ENCODE data around the gene RPRD1B.
"Not testable (repeated sequence)": the region's sequence is repeated elsewhere in the genome, so short reads cannot be mapped to it uniquely, and the experiment has no call there.

Gene RPRD1B

GRCh38 chr20:38085026-38085425 is 51.5 kb downstream of the RPRD1B start:
- H3K4me1 ChIP-seq (ENCODE audit: control insufficient read depth, insufficient read depth, low read length): peaks cover 9% of the 10 kb centered on the region
- no peaks in the 10 kb centered on the region for H3K27me3 ChIP-seq (ENCODE audit: control insufficient read depth, insufficient read depth, low read length)
- H3K9me3 ChIP-seq (ENCODE audit: control insufficient read depth, low read length): no peaks in the 10 kb centered on the region
- no peaks in the 10 kb centered on the region for H3K36me3 ChIP-seq (ENCODE audit: control insufficient read depth, insufficient read depth, low read length)
- H3K9ac ChIP-seq (ENCODE audit: low read length): peak overlapping the region; percentile 35
- no peak overlapping the region for H3K4me3 ChIP-seq (ENCODE audit: low read length)

GRCh38 chr20:38089500-38089899 is 56.0 kb downstream of the RPRD1B start:
- H3K9me3 ChIP-seq (ENCODE audit: control insufficient read depth, low read length): no peaks in the 10 kb centered on the region
- peaks cover 2% of the 10 kb centered on the region for H3K4me1 ChIP-seq (ENCODE audit: control insufficient read depth, insufficient read depth, low read length)

DNA sequence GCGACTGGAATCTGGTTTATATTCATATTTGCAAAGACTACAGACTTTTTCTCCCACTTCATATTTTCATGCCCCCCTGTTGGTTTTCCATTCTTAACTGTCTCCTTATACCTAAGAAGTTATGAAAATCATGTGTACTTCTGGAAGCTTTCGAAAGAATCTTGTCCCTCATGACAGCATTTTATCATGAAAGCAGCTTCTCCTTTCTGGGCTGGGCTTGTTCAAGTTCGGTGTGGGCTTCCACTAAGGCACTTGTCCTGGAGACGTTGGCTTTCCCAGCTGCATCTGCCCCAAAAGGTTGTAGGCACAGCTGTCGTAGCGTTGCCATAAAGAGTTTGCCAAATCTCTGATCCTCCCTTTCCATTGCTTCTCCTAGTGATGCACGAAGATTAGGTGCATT is 56.5 kb downstream of the RPRD1B start:
- Histone ChIP-seq H3K9me3 (ENCODE audit: control insufficient read depth, low read length) (no peaks in the 10 kb centered on the region), H3K4me1 (ENCODE audit: control insufficient read depth, insufficient read depth, low read length) (no peaks in the 10 kb centered on the region), H3K27me3 (ENCODE audit: control insufficient read depth, insufficient read depth, low read length) (no peaks in the 10 kb centered on the region), H3K9ac (ENCODE audit: low read length) (no peak overlapping the region), H3K4me3 (ENCODE audit: low read length) (no peak overlapping the region), H3K36me3 (ENCODE audit: control insufficient read depth, insufficient read depth, low read length) (no peaks in the 10 kb centered on the region)

More at GRCh38 chr20:38089500-38089899, 56.0 kb downstream of the RPRD1B start:
- Histone ChIP-seq H3K36me3 (ENCODE audit: control insufficient read depth, insufficient read depth, low read length) (no peaks in the 10 kb centered on the region), H3K9ac (ENCODE audit: low read length) (no peak overlapping the region), H3K4me3 (ENCODE audit: low read length) (no peak overlapping the region), H3K27me3 (ENCODE audit: control insufficient read depth, insufficient read depth, low read length) (no peaks in the 10 kb centered on the region)

- Histone ChIP-seq H3K4me3 (ENCODE audit: low read length) (no peak overlapping the region), H3K9ac (ENCODE audit: low read length) (no peak overlapping the region), H3K4me1 (ENCODE audit: control insufficient read depth, insufficient read depth, low read length) (no peaks in the 10 kb centered on the region), H3K9me3 (ENCODE audit: control insufficient read depth, low read length) (no peaks in the 10 kb centered on the region), H3K27me3 (ENCODE audit: control insufficient read depth, insufficient read depth, low read length) (no peaks in the 10 kb centered on the region), H3K36me3 (ENCODE audit: control insufficient read depth, insufficient read depth, low read length) (no peaks in the 10 kb centered on the region)
Observed at GRCh38 chr20:38091441-38092216, 58.1 kb downstream of the RPRD1B start.

- H3K9ac ChIP-seq (ENCODE audit: low read length): no peak overlapping the region
- no peaks in the 10 kb centered on the region for H3K9me3 ChIP-seq (ENCODE audit: control insufficient read depth, low read length)
- H3K27me3 ChIP-seq (ENCODE audit: control insufficient read depth, insufficient read depth, low read length): no peaks in the 10 kb centered on the region
- no peak overlapping the region for H3K4me3 ChIP-seq (ENCODE audit: low read length)
- no peaks in the 10 kb centered on the region for H3K36me3 ChIP-seq (ENCODE audit: control insufficient read depth, insufficient read depth, low read length)
- no peaks in the 10 kb centered on the region for H3K4me1 ChIP-seq (ENCODE audit: control insufficient read depth, insufficient read depth, low read length)
Observed at GRCh38 chr20:38092260-38092857, 58.8 kb downstream of the RPRD1B start.

GRCh38 chr20:38092915-38093314 is 59.4 kb downstream of the RPRD1B start:
- no peaks in the 10 kb centered on the region for H3K27me3 ChIP-seq (ENCODE audit: control insufficient read depth, insufficient read depth, low read length)
- no peak overlapping the region for H3K4me3 ChIP-seq (ENCODE audit: low read length)
- no peaks in the 10 kb centered on the region for H3K9me3 ChIP-seq (ENCODE audit: control insufficient read depth, low read length)
- H3K4me1 ChIP-seq (ENCODE audit: control insufficient read depth, insufficient read depth, low read length): no peaks in the 10 kb centered on the region
- H3K9ac ChIP-seq (ENCODE audit: low read length): no peak overlapping the region
- no peaks in the 10 kb centered on the region for H3K36me3 ChIP-seq (ENCODE audit: control insufficient read depth, insufficient read depth, low read length)

GRCh38 chr20:38093641-38094077 is 60.1 kb downstream of the RPRD1B start:
- Histone ChIP-seq H3K9me3 (ENCODE audit: control insufficient read depth, low read length) (no peaks in the 10 kb centered on the region), H3K4me3 (ENCODE audit: low read length) (no peak overlapping the region), H3K36me3 (ENCODE audit: control insufficient read depth, insufficient read depth, low read length) (no peaks in the 10 kb centered on the region), H3K4me1 (ENCODE audit: control insufficient read depth, insufficient read depth, low read length) (no peaks in the 10 kb centered on the region), H3K9ac (ENCODE audit: low read length) (no peak overlapping the region), H3K27me3 (ENCODE audit: control insufficient read depth, insufficient read depth, low read length) (no peaks in the 10 kb centered on the region)

GRCh38 chr20:38094373-38094891 is 60.9 kb downstream of the RPRD1B start:
- Histone ChIP-seq H3K4me1 (ENCODE audit: control insufficient read depth, insufficient read depth, low read length) (no peaks in the 10 kb centered on the region), H3K4me3 (ENCODE audit: low read length) (no peak overlapping the region), H3K9me3 (ENCODE audit: control insufficient read depth, low read length) (no peaks in the 10 kb centered on the region), H3K27me3 (ENCODE audit: control insufficient read depth, insufficient read depth, low read length) (no peaks in the 10 kb centered on the region), H3K36me3 (ENCODE audit: control insufficient read depth, insufficient read depth, low read length) (no peaks in the 10 kb centered on the region), H3K9ac (ENCODE audit: low read length) (no peak overlapping the region)

- H3K4me3 ChIP-seq (ENCODE audit: low read length): no peak overlapping the region
- H3K27me3 ChIP-seq (ENCODE audit: control insufficient read depth, insufficient read depth, low read length): no peaks in the 10 kb centered on the region
- no peak overlapping the region for H3K9ac ChIP-seq (ENCODE audit: low read length)
- H3K9me3 ChIP-seq (ENCODE audit: control insufficient read depth, low read length): no peaks in the 10 kb centered on the region
- H3K36me3 ChIP-seq (ENCODE audit: control insufficient read depth, insufficient read depth, low read length): no peaks in the 10 kb centered on the region
- H3K4me1 ChIP-seq (ENCODE audit: control insufficient read depth, insufficient read depth, low read length): no peaks in the 10 kb centered on the region
Observed at GRCh38 chr20:38095017-38095686, 61.6 kb downstream of the RPRD1B start.

DNA sequence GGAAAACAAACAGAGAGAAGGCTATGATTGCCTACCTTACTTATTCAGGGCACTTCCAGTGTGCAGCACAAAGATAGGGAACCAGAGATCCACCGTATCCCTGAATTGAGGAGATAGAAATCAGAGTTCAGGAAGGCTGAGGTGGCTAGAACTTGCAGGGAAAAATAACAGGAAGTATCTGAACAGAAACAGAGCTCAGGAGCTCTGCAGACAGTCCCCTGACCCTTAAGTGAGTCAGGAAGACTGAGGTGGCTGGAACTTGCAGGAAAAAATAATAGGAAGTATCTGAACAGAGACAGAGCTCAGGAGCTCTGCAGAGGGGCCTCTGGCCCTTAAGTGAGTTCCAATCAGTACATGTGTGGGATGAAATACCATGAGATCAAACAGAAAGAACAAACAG is 65.4 kb downstream of the RPRD1B start:
- H3K4me1 ChIP-seq (ENCODE audit: control insufficient read depth, insufficient read depth, low read length): no peaks in the 10 kb centered on the region
- H3K4me3 ChIP-seq (ENCODE audit: low read length): no peak overlapping the region
- no peaks in the 10 kb centered on the region for H3K36me3 ChIP-seq (ENCODE audit: control insufficient read depth, insufficient read depth, low read length)

DNA sequence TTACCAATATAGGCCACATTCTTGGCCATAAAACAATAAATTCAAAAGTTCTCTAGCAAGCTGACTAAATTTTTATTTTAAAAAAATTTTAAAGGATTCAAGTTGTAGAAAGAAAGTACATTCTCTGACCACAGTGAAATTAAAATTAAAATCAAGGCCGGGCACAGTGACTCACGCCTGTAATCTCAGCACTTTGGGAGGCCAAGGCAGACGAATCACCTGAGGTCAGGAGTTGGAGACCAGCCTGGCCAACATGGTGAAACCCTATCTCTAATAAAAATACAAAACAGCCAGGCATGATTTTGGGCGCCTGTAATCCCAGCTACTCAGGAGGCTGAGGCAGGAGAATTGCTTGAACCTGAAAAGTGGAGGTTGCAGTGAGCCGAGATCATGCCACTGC is 68.7 kb downstream of the RPRD1B start:
- H3K4me3 ChIP-seq (ENCODE audit: low read length); H3K9me3 ChIP-seq (ENCODE audit: control insufficient read depth, low read length); H3K4me1 ChIP-seq (ENCODE audit: control insufficient read depth, insufficient read depth, low read length); H3K36me3 ChIP-seq (ENCODE audit: control insufficient read depth, insufficient read depth, low read length); H3K9ac ChIP-seq (ENCODE audit: low read length); H3K27me3 ChIP-seq (ENCODE audit: control insufficient read depth, insufficient read depth, low read length): not testable (repeated sequence)

More for the DNA sequence above, 65.4 kb downstream of the RPRD1B start:
- H3K9me3 ChIP-seq (ENCODE audit: control insufficient read depth, low read length): no peaks in the 10 kb centered on the region
- no peak overlapping the region for H3K9ac ChIP-seq (ENCODE audit: low read length)
- no peaks in the 10 kb centered on the region for H3K27me3 ChIP-seq (ENCODE audit: control insufficient read depth, insufficient read depth, low read length)

DNA sequence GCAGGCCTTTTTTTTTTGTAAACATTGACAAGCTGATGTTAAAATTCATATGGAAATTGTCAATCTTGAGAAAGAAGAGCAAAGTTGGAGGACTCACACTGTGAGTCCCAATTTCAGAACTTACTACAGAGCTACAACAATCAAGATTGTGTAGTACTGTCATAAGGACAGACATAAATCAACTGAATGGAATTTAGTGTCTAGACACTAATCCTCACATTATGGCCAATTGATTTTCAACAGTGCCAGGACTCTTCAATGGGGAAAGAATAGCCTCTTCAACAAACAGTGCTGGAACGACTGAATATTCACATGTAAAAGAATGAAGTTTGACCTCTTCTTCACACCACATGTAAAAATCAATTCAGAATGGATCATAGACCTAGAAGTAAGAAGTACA is 70.7 kb downstream of the RPRD1B start:
- no peaks in the 10 kb centered on the region for H3K27me3 ChIP-seq (ENCODE audit: control insufficient read depth, insufficient read depth, low read length)
- H3K4me3 ChIP-seq (ENCODE audit: low read length): no peak overlapping the region
- no peaks in the 10 kb centered on the region for H3K9me3 ChIP-seq (ENCODE audit: control insufficient read depth, low read length)
- no peak overlapping the region for H3K9ac ChIP-seq (ENCODE audit: low read length)
- H3K36me3 ChIP-seq (ENCODE audit: control insufficient read depth, insufficient read depth, low read length): no peaks in the 10 kb centered on the region
- H3K4me1 ChIP-seq (ENCODE audit: control insufficient read depth, insufficient read depth, low read length): peaks cover 5% of the 10 kb centered on the region

Data from mucosa of stomach (tissue), 1 donor.